H1 (cell line): ENCODE measurements around the gene PSMC5. TPM values are rescaled to one million over a fixed set of nuclear protein-coding genes. Genes with fewer than 3 reads are reported as not detected.

Source experiments
- CTCF ChIA-PET: fragments of 300-600 bp; sonication (Branson Sonifier 250); formaldehyde crosslinking; loops from one replicate; lab custom pipeline; 2021; ENCODE audit not compliant: partially characterized antibody; lab: Charles Lee
- POLR2A ChIA-PET: fragments of 300-600 bp; sonication (Branson Sonifier 250); formaldehyde crosslinking; loops from one replicate; lab custom pipeline; 2021; ENCODE audit warnings: inconsistent platforms; ENCODE audit not compliant: partially characterized antibody; lab: Charles Lee
- DNase-seq, 2 experiments: peaks; one replicate each; pipeline versions ENCODE4 v3.0.0 to v3.0.0-alpha.2; 2010 to 2022; ENCODE audit warnings: low spot score in 2 of 2, low read depth in 1 of 2, mixed read lengths in 1 of 2
- FAIRE-seq: peaks from 2 replicates; lab custom pipeline; 2011; peaks lifted over from hg19 to GRCh38; lab: Jason Lieb, UNC
- H2AFZ ChIP-seq: 2 replicates; pipeline ENCODE4 v1.8.1; 2012; ENCODE audit warnings: low read length, inconsistent platforms
- H2AK5ac ChIP-seq: 2 replicates; pipeline ENCODE4 v1.6.1; 2013; ENCODE audit warnings: low read depth, low read length
- H2BK120ac ChIP-seq: replicated peaks from 2 replicates; pipeline ENCODE3; 2013; ENCODE audit warnings: low read depth, low read length, inconsistent platforms
- H2BK12ac ChIP-seq: 2 replicates; pipeline ENCODE4 v1.6.1; 2013; ENCODE audit warnings: low read depth, low read length
- H2BK15ac ChIP-seq: 2 replicates; pipeline ENCODE4 v1.6.1; 2013; ENCODE audit warnings: low read length
- H2BK20ac ChIP-seq: 2 replicates; pipeline ENCODE4 v1.6.1; 2013; ENCODE audit warnings: low read length
- H2BK5ac ChIP-seq: 2 replicates; pipeline ENCODE4 v1.6.1; 2013; ENCODE audit warnings: low read depth, low read length
- H3K14ac ChIP-seq: 2 replicates; pipeline ENCODE4 v1.6.1; 2013; ENCODE audit warnings: inconsistent platforms; ENCODE audit not compliant: insufficient read length
- H3K18ac ChIP-seq: 2 replicates; pipeline ENCODE4 v1.6.1; 2013; ENCODE audit warnings: low read length; ENCODE audit errors: extremely low read depth
- H3K23ac ChIP-seq: 2 replicates; pipeline ENCODE4 v1.6.1; 2013; ENCODE audit warnings: inconsistent platforms; ENCODE audit not compliant: insufficient read length
- H3K23me2 ChIP-seq: 2 replicates; pipeline ENCODE4 v1.6.1; 2013; ENCODE audit warnings: low read depth, low read length
- H3K27ac ChIP-seq: 2 replicates; pipeline ENCODE4 v1.6.1; 2011; ENCODE audit warnings: low read depth, low read length, inconsistent platforms
- H3K27me3 ChIP-seq, 4 experiments: replicated peaks in 1 of 4; 1 replicate in 1 of 4; 2 replicates in 3 of 4; pipeline versions ENCODE4 v1.6.1 to v1.8.1; 2011 to 2013; ENCODE audit warnings: low read length in 3 of 4, mild to moderate bottlenecking in 3 of 4, inconsistent platforms in 2 of 4, mixed read lengths in 2 of 4, moderate library complexity in 1 of 4; ENCODE audit not compliant: control insufficient read depth in 3 of 4, insufficient read depth in 3 of 4; ENCODE audit errors: extremely low read depth in 1 of 4
- H3K36me3 ChIP-seq, 4 experiments: 2 replicates each; pipeline versions ENCODE4 v1.6.1 to v1.8.1; 2011 to 2013; ENCODE audit warnings: mild to moderate bottlenecking in 4 of 4, low read length in 3 of 4, moderate library complexity in 2 of 4, control low read depth in 1 of 4, inconsistent platforms in 1 of 4; ENCODE audit not compliant: insufficient read depth in 4 of 4, control insufficient read depth in 2 of 4
- H3K4ac ChIP-seq: replicated peaks from 2 replicates; pipeline ENCODE3; 2013; ENCODE audit warnings: low read length, low read depth, mixed read lengths, inconsistent platforms; ENCODE audit not compliant: insufficient read length
- H3K4me1 ChIP-seq, 4 experiments: replicated peaks in 1 of 4; 1 replicate in 1 of 4; 2 replicates in 3 of 4; pipeline versions ENCODE4 v1.6.1 to v1.8.1; 2011 to 2013; ENCODE audit warnings: low read length in 3 of 4, inconsistent platforms in 2 of 4, mixed read lengths in 1 of 4; ENCODE audit not compliant: insufficient read depth in 4 of 4, control insufficient read depth in 3 of 4
- H3K4me2 ChIP-seq, 2 experiments: 2 replicates each; pipeline versions ENCODE4 v1.6.1 to v1.8.1; 2011 to 2013; ENCODE audit warnings: low read depth in 2 of 2, low read length in 2 of 2, control low read depth in 1 of 2, inconsistent platforms in 1 of 2, mild to moderate bottlenecking in 1 of 2; ENCODE audit not compliant: insufficient read depth in 1 of 2
- H3K4me3 ChIP-seq, 4 experiments: fragments of 200-600, 300-600 bp in 1 of 4; sonication (generic), shearing (Covaris generic), sonication (Bioruptor Twin) in 1 of 4; 2 replicates each; pipeline versions ENCODE4 v1.5.1 to v1.8.1; 2011 to 2016; ENCODE audit warnings: low read length in 4 of 4, low read depth in 3 of 4, control low read depth in 2 of 4, inconsistent platforms in 2 of 4, mild to moderate bottlenecking in 2 of 4, mixed read lengths in 1 of 4, moderate library complexity in 1 of 4; ENCODE audit not compliant: insufficient read depth in 2 of 4; ENCODE audit errors: extremely low read depth in 1 of 4
- H3K56ac ChIP-seq: replicated peaks from 2 replicates; pipeline ENCODE3; 2013; ENCODE audit warnings: low read depth, mild to moderate bottlenecking, mixed read lengths, low read length, inconsistent platforms; ENCODE audit not compliant: insufficient read length
- H3K79me1 ChIP-seq: 2 replicates; pipeline ENCODE4 v1.6.1; 2013; ENCODE audit warnings: low read depth, low read length, control low read depth
- H3K79me2 ChIP-seq, 2 experiments: 2 replicates each; pipeline versions ENCODE4 v1.6.1 to v1.8.1; 2012 to 2013; ENCODE audit warnings: low read length in 2 of 2, mild to moderate bottlenecking in 2 of 2, inconsistent platforms in 1 of 2; ENCODE audit not compliant: insufficient read depth in 2 of 2, control insufficient read depth in 1 of 2
- H3K9ac ChIP-seq, 4 experiments: replicated peaks in 1 of 4; 1 replicate in 1 of 4; 2 replicates in 3 of 4; pipeline versions ENCODE4 v1.6.1 to v1.8.1; 2011 to 2013; ENCODE audit warnings: low read depth in 3 of 4, low read length in 3 of 4, control low read depth in 2 of 4, mild to moderate bottlenecking in 2 of 4, moderate library complexity in 2 of 4, inconsistent platforms in 1 of 4; ENCODE audit errors: extremely low read depth in 1 of 4
- H3K9me3 ChIP-seq, 2 experiments: 2 replicates each; pipeline versions ENCODE4 v1.6.1 to v1.8.1; 2012 to 2013; ENCODE audit warnings: mild to moderate bottlenecking in 2 of 2, moderate library complexity in 2 of 2, control low read depth in 1 of 2, inconsistent platforms in 1 of 2, low read depth in 1 of 2, low read length in 1 of 2, mixed read lengths in 1 of 2; ENCODE audit not compliant: insufficient read depth in 2 of 2
- H4K20me1 ChIP-seq, 2 experiments: replicated peaks in 1 of 2; 2 replicates each; pipeline versions ENCODE3 to v1.8.1; 2011 to 2013; ENCODE audit warnings: inconsistent platforms in 2 of 2, low read length in 2 of 2, mild to moderate bottlenecking in 1 of 2; ENCODE audit not compliant: insufficient read depth in 2 of 2, control insufficient read depth in 1 of 2
- H4K5ac ChIP-seq: 2 replicates; pipeline ENCODE4 v1.6.1; 2013; ENCODE audit warnings: low read length, low read depth, mixed read lengths, inconsistent platforms; ENCODE audit not compliant: insufficient read length
- H4K8ac ChIP-seq: 2 replicates; pipeline ENCODE4 v1.8.0; 2013; ENCODE audit warnings: mild to moderate bottlenecking, moderate library complexity, low read length, inconsistent platforms; ENCODE audit not compliant: insufficient read depth; ENCODE audit errors: extremely low read depth
- H4K91ac ChIP-seq: replicated peaks from 2 replicates; pipeline ENCODE3; 2013; ENCODE audit warnings: low read length, mixed read lengths, inconsistent platforms; ENCODE audit not compliant: insufficient read length
- ATF3 ChIP-seq: IDR thresholded peaks from 2 replicates; pipeline ENCODE4 v1.6.1; 2011; ENCODE audit warnings: low read depth, mild to moderate bottlenecking, low read length; ENCODE audit not compliant: insufficient read depth
- EZH2 ChIP-seq: fragments of 200-600 bp; sonication (generic); IDR thresholded peaks from 2 replicates; pipeline ENCODE4 v1.7.1; 2012; ENCODE audit warnings: low read depth, mild to moderate bottlenecking, moderate library complexity, low read length, inconsistent platforms; ENCODE audit not compliant: severe bottlenecking
- HDAC2 ChIP-seq, 2 experiments: fragments of 300-600 bp in 1 of 2; sonication (generic) in 1 of 2; IDR thresholded peaks; 2 replicates each; pipeline ENCODE4 v1.6.1; 2011 to 2012; ENCODE audit warnings: low read depth in 2 of 2, low read length in 2 of 2, mild to moderate bottlenecking in 2 of 2, moderate library complexity in 2 of 2, borderline replicate concordance in 1 of 2, inconsistent platforms in 1 of 2
- KDM5A ChIP-seq: fragments of 200-600 bp; IDR thresholded peaks from 2 replicates; pipeline ENCODE4 v1.7.1; 2012; ENCODE audit warnings: mild to moderate bottlenecking, low read length, inconsistent platforms, mixed read lengths
- MAFK ChIP-seq: IDR thresholded peaks from 2 replicates; pipeline ENCODE4 v1.6.1; 2012; ENCODE audit warnings: low read depth, mild to moderate bottlenecking, improper control_type of control experiment, low read length
- POLR2A ChIP-seq, 2 experiments: IDR thresholded peaks; 1 replicate in 1 of 2; 2 replicates in 1 of 2; pipeline ENCODE4 v1.6.1; 2011; ENCODE audit warnings: low read depth in 2 of 2, low read length in 2 of 2, mild to moderate bottlenecking in 2 of 2; ENCODE audit errors: control extremely low read depth in 1 of 2
- RAD21 ChIP-seq, 2 experiments: IDR thresholded peaks in 1 of 2; conservative IDR thresholded peaks in 1 of 2; 2 replicates each; pipeline ENCODE4 v1.6.1; 2011; ENCODE audit warnings: low read depth in 2 of 2, low read length in 2 of 2, improper control_type of control experiment in 1 of 2, inconsistent platforms in 1 of 2, mild to moderate bottlenecking in 1 of 2, moderate library complexity in 1 of 2
- RNF2 ChIP-seq: fragments of 200-900, 300-1000 bp; sonication (generic); IDR thresholded peaks from 2 replicates; pipeline ENCODE4 v1.7.1; 2016; ENCODE audit warnings: borderline replicate concordance, low read depth, mild to moderate bottlenecking, antibody characterized with exemption, low read length; ENCODE audit not compliant: poor library complexity, severe bottlenecking; ENCODE audit errors: missing control alignments
- WGBS, 2 experiments: shearing (Covaris generic) in 1 of 2; methylation state at CpG; one replicate each; pipeline versions ENCODE4 v1.1.6 to v1.1.7; 2013 to 2015; ENCODE audit warnings: low lambda C conversion rate in 2 of 2, mixed read lengths in 2 of 2, inconsistent platforms in 1 of 2, low coverage in 1 of 2, missing lambda C conversion rate in 1 of 2; ENCODE audit not compliant: insufficient replicate concordance in 2 of 2, insufficient coverage in 1 of 2, insufficient read length in 1 of 2; ENCODE audit errors: extremely low coverage in 1 of 2, missing lambda C conversion rate in 1 of 2; 5-methylcytosine and 5-hydroxymethylcytosine counted together
- polyA plus RNA-seq, 7 experiments: library from polyadenylated mRNA; depleted of rRNA in 3 of 7; stranded (reverse) in 5 of 7; unstranded in 2 of 7; fragments of >200 nt in 5 of 7; fragments of 200-250 nt in 2 of 7; gene quantifications; 1 replicate in 5 of 7; 2 replicates in 1 of 7; 4 replicates in 1 of 7; pipeline versions ENCODE4 v1.2.1 to v1.2.3, GENCODE V29; 2011 to 2013; ENCODE audit warnings: missing spikeins in 2 of 7, mixed read lengths in 2 of 7
- total RNA-seq: library from RNA; stranded (reverse); fragmentation: NEBNext Ultra II Directional; extraction: Animal tissue kit (Norgen Biotek cat#: 25700); gene quantifications from 2 replicates; pipeline ENCODE4 v1.2.1, GENCODE V29; 2021
- TF ChIP-seq, protein P1 (sequence below): IDR thresholded peaks from 2 replicates; pipeline ENCODE4 v1.6.1; 2011; ENCODE audit warnings: low read length, improper control_type of control experiment

PSMC5 gene
- total and polyA plus RNA-seq, 2 of the 8 experiments (the other 6 are each of a cell fraction or from before 2014, with no cell fraction given): 172 to 180 TPM

DNA sequence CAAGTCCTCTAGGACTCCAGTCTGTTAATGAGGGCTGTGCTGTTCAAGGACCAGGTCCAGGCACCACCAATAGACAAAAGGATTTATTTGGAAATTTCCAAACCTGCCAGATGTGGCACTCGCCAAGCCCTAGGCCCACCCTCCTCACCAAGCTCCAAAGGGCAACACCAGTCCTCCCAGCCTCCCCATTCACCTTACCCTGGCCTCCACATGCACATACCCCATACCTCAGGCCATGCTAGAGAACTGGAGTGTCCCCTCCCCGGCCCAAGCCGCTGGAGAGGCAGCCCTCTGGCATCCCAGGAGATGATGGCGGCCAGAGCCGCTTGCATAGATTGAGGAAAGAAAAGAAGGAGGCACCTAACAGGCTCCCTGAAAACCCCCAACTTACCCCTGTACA, 4.8 kb downstream of the PSMC5 start:
- H3K14ac ChIP-seq: no peak overlapping the region
- no peak overlapping the region for H2AFZ ChIP-seq
- ChIA-PET CTCF (interaction anchor here (1.0 to 5.2 kb wide), 5 partner anchors 9 to 35 kb away, joined by 3 to 61 read pairs (median 5); no protein-coding TSS in a partner anchor), POLR2A (interaction anchor here (0.9 to 32.3 kb wide), 8 partner anchors 0 to 90 kb away, joined by 3 to 593 read pairs (median 8); partner anchors contain the start of genes CCDC47, DDX42, FTSJ3 and PSMC5)
- no peak overlapping the region for H2BK20ac ChIP-seq
- no peak overlapping the region for H2BK12ac ChIP-seq
- no peak overlapping the region for H3K23ac ChIP-seq
- FAIRE-seq: no peak
- H3K27ac ChIP-seq: no peak overlapping the region
- peaks cover 42 to 65% (median 60%) of the 10 kb centered on the region in 4 experiments for H3K36me3 ChIP-seq
- no peak overlapping the region for H4K8ac ChIP-seq
- H3K4me2 ChIP-seq: no peak overlapping the region
- no peak overlapping the region for H2BK15ac ChIP-seq
- peaks cover 3 to 25% of the 10 kb centered on the region in 2 experiments for H4K20me1 ChIP-seq
- H3K79me1 ChIP-seq: peaks cover 9% of the 10 kb centered on the region; the same call in 1 of the 2 replicates
- WGBS, 2 experiments: 84% methylated on average over 5 of the region's 5 CpGs; no CpG with 5 or more reads in 1 of the 2 experiments
- no peaks in the 10 kb centered on the region for H3K9me3 ChIP-seq
- DNase-seq: no peak
- no peak overlapping the region for H2BK120ac ChIP-seq
- no peak overlapping the region for H2AK5ac ChIP-seq
- H3K4me3 ChIP-seq: no peak overlapping the region
- peaks cover 0 to 25% of the 10 kb centered on the region in 2 experiments; a peak in 3 of 4 replicates for H3K79me2 ChIP-seq
- peaks cover 4% of the 10 kb centered on the region; the same call in 1 of the 2 replicates for H3K23me2 ChIP-seq
- no peak overlapping the region for H3K9ac ChIP-seq
- H3K4ac ChIP-seq: no peak overlapping the region
- H3K56ac ChIP-seq: no peak overlapping the region
- H3K27me3 ChIP-seq: no peaks in the 10 kb centered on the region
- no peak overlapping the region for H2BK5ac ChIP-seq
- peaks cover 0 to 3% (median 0%) of the 10 kb centered on the region in 4 experiments; a peak in 1 of 7 replicates for H3K4me1 ChIP-seq
- no peak overlapping the region for H4K5ac ChIP-seq
- no peak overlapping the region for H3K18ac ChIP-seq
- H4K91ac ChIP-seq: no peak overlapping the region
- TF ChIP-seq MAFK: no peak
- TF ChIP-seq, protein P1, sequence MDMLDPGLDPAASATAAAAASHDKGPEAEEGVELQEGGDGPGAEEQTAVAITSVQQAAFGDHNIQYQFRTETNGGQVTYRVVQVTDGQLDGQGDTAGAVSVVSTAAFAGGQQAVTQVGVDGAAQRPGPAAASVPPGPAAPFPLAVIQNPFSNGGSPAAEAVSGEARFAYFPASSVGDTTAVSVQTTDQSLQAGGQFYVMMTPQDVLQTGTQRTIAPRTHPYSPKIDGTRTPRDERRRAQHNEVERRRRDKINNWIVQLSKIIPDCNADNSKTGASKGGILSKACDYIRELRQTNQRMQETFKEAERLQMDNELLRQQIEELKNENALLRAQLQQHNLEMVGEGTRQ: no peak
- TF ChIP-seq POLR2A (IDR thresholded peaks at IDR 0.05; ENCODE audit: control extremely low read depth in 1 of 2, low read depth in 2 of 2, low read length in 2 of 2): no peak
- TF ChIP-seq HDAC2 (IDR thresholded peaks at IDR 0.05; ENCODE audit: borderline replicate concordance in 1 of 2, low read depth in 2 of 2, low read length in 2 of 2): no peak
- TF ChIP-seq EZH2: no peak
- no peak for TF ChIP-seq ATF3
- TF ChIP-seq RAD21 (IDR thresholded peaks at IDR 0.05 in 1 of 2, conservative IDR thresholded peaks at IDR 0.05 in 1 of 2; ENCODE audit: low read depth in 2 of 2, low read length in 2 of 2): no peak
- TF ChIP-seq RNF2: no peak
- TF ChIP-seq KDM5A: no peak
